Vagina (tissue), 2 donors: ENCODE measurements around the gene CUEDC1. TPM values are rescaled to one million over a fixed set of nuclear protein-coding genes. Genes with fewer than 3 reads are reported as not detected.
A peak's percentile ranks its signal among the peaks of the same experiment; 100 is the strongest.

ENCODE experiments used
- DNase-seq, 2 donors: peaks; one replicate each; pipeline ENCODE4 v3.0.0-alpha.2; 2017; ENCODE audit errors: extremely low spot score in 2 of 2
- H3K27ac ChIP-seq: fragments of 200-600 bp; sonication (generic); one replicate; pipeline ENCODE4 v1.5.1; 2019
- H3K27me3 ChIP-seq: fragments of 200-600 bp; sonication (generic); one replicate; pipeline ENCODE4 v1.5.1; 2019
- H3K36me3 ChIP-seq, 2 donors: fragments of 200-600 bp; sonication (generic); one replicate each; pipeline ENCODE4 v1.5.1; 2017 to 2019
- H3K4me1 ChIP-seq: fragments of 200-600 bp; sonication (generic); one replicate; pipeline ENCODE4 v1.5.1; 2019
- H3K4me3 ChIP-seq, 2 donors: fragments of 200-600 bp; sonication (generic); 1 replicate in 1 of 2; 2 replicates in 1 of 2; pipeline ENCODE4 v1.5.1; 2016 to 2019
- H3K9me3 ChIP-seq: fragments of 200-600 bp; sonication (generic); one replicate; pipeline ENCODE4 v1.5.1; 2019
- POLR2A ChIP-seq, 2 donors: fragments of 450-650 bp; IDR thresholded peaks; one replicate each; pipeline ENCODE4 v1.6.1; 2017; ENCODE audit warnings: antibody characterized with exemption in 2 of 2, mild to moderate bottlenecking in 2 of 2, moderate library complexity in 2 of 2
- POLR2AphosphoS5 ChIP-seq, 2 donors: sonication (generic); formaldehyde crosslinking; IDR thresholded peaks; one replicate each; pipeline ENCODE4 v1.9.0; 2017; ENCODE audit warnings: antibody characterized with exemption in 2 of 2, mild to moderate bottlenecking in 2 of 2, low read depth in 1 of 2; ENCODE audit not compliant: insufficient read depth in 1 of 2
- intact Hi-C: fragments of 100-400 bp; cut with DNase I; formaldehyde crosslinking; loops from one replicate; pipeline ENCODE4 v1.15.1; 2023
- total RNA-seq: library from RNA; depleted of rRNA; stranded (reverse); fragments of >200 nt; gene quantifications from one replicate; pipeline ENCODE4 v1.2.3, GENCODE V29; 2016
- TF ChIP-seq, protein P1 (sequence below), 3 experiments: fragments of 450-650 bp in 2 of 3; fragments of 200-600 bp in 1 of 3; sonication (generic) in 1 of 3; IDR thresholded peaks; one replicate each; pipeline ENCODE4 v1.5.1; 2017 to 2019; ENCODE audit warnings: antibody characterized with exemption in 3 of 3, mild to moderate bottlenecking in 2 of 3, moderate library complexity in 2 of 3

The CUEDC1 gene
- total RNA-seq, 1 donor from 2014 or later, result 28.7 TPM

DNA sequence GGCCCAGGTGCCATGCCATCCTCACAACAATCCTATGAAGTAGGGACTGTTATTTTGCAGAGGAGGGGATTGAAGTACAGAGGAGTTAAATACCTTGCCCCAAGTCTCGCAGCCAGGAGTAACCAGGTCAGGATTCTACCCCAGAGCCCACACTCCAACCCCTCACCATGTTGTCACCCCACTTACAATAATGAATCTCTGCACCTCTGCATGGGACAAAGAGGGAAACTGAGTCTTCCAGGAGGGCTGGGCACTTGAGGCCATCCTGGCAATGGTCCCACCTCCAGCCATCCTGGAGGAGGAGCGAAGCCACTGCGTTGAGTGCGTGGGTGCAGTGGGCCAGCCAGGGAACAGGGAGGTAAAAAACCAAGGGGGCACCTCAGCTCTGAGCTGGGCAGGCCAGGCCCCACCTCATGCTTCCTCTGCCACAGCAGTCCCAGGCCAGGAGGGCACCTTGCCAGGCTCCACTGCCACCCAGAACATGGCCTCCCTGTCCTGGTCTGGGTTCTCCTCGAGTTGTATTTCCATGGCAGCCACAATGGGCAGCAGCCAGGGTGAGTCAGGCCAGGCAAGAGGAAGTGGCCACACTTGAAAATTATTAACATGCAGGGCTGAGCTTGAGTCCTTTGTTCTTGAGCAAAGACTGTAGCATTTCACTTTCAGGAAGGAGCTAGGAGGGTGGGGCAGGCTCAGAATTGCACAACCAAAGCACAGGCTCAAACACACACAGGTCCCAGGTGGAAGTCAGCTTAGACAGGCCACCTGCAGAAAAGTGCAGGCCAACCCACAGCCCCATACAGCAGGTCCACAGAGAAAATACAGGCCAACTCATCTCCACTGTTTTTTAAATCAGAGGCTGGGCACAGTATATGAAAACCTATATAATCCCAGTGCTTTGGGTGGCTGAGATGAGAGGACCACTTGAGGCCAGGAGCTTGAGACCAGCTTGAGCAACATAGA is 52.1 kb downstream of the CUEDC1 start:
- Histone ChIP-seq H3K27me3 (no peaks in the 10 kb centered on the region), H3K27ac (peak overlapping the region; percentile 89), H3K9me3 (no peaks in the 10 kb centered on the region), H3K4me1 (peaks cover 89% of the 10 kb centered on the region), H3K4me3 (no peak overlapping the region), H3K36me3 (no peaks in the 10 kb centered on the region)
- intact Hi-C loops, result no loop called here
- DNase-seq, result no peak
- TF ChIP-seq POLR2A (IDR thresholded peaks at IDR 0.05) (no peak), POLR2AphosphoS5 (IDR thresholded peaks at IDR 0.05; ENCODE audit: insufficient read depth in 1 of 2, low read depth in 1 of 2) (peak; percentile 65 to 92)
- TF ChIP-seq, protein P1, sequence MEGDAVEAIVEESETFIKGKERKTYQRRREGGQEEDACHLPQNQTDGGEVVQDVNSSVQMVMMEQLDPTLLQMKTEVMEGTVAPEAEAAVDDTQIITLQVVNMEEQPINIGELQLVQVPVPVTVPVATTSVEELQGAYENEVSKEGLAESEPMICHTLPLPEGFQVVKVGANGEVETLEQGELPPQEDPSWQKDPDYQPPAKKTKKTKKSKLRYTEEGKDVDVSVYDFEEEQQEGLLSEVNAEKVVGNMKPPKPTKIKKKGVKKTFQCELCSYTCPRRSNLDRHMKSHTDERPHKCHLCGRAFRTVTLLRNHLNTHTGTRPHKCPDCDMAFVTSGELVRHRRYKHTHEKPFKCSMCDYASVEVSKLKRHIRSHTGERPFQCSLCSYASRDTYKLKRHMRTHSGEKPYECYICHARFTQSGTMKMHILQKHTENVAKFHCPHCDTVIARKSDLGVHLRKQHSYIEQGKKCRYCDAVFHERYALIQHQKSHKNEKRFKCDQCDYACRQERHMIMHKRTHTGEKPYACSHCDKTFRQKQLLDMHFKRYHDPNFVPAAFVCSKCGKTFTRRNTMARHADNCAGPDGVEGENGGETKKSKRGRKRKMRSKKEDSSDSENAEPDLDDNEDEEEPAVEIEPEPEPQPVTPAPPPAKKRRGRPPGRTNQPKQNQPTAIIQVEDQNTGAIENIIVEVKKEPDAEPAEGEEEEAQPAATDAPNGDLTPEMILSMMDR (IDR thresholded peaks at IDR 0.05), result no peak

DNA sequence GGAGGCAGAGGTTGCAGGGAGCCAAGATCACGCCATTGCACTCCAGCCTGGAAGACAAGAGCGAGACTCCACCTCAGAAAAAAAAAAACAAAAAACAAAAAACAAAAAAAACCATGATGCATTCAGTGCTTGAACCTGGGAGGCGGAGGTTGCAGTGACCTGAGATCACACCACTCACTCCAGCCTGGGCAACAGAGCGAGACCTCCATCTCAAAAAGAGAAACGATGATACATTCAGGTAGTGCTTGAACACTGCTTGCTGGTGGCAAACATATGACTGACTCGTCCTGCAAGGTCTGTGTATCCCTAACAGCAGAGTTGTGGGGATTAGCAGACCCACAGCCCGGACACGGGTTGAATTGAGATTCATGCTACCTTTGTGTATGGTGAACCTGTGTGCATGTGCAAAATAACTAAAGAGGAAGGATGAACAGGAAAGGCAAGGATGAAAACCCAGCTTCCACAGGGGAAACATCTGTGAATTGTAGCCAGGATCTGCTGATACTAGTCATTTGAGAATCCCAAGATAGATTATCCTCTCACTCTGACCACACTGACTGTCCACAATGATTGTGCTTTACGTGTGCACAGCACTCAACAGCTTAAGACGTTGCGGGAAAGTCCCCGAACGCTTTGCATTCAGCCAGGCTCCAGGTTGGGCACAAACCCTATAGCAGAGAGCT is 53.0 kb downstream of the CUEDC1 start:
- H3K9me3 ChIP-seq, result no peaks in the 10 kb centered on the region
- TF ChIP-seq, protein P1 (IDR thresholded peaks at IDR 0.05), result no peak
- TF ChIP-seq POLR2AphosphoS5 (IDR thresholded peaks at IDR 0.05; ENCODE audit: insufficient read depth in 1 of 2, low read depth in 1 of 2) (no peak), POLR2A (IDR thresholded peaks at IDR 0.05) (no peak)
- no peaks in the 10 kb centered on the region for H3K27me3 ChIP-seq
- H3K36me3 ChIP-seq, result no peaks in the 10 kb centered on the region
- no peak overlapping the region for H3K4me3 ChIP-seq
- peak overlapping the region; percentile 89 for H3K27ac ChIP-seq
- no peak for DNase-seq
- peaks cover 94% of the 10 kb centered on the region for H3K4me1 ChIP-seq
- intact Hi-C loops, result no loop called here

DNA sequence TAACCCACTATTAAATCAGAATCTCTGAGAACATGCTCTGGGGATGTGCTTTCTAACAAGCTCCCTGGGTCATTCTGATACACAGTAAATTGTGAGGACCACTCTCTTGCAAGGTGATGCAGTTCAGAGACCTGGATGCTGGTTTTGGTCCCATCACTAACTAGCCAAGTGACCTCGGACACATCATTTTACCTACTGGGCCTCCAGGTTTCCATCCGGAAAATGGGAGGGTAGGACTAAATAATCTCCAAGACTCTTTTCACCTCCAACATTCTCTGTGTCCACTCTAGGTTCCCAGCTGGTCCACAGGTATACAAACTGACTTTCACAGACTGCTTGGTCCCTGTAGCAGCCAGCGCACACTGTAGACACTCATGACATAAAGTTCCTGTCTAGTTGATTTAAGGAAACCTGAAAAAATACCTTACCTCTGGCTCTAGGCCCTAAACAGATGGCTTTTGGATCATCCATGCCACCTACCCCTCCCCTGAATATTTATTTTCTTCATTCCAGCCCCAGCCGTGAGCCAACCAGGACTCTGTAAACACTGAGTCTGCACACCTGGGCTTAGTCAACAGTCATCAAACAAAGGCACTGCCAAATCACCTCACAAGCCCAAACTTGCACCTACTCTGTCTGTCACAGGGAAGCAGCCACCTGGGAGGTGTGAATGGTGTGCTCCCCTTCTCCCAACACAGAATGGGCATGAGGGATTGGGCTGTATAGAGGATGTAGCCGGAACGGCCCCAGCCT is 54.0 kb downstream of the CUEDC1 start:
- Histone ChIP-seq H3K27me3 (no peaks in the 10 kb centered on the region), H3K27ac (peak overlapping the region; percentile 89)
- TF ChIP-seq POLR2AphosphoS5 (IDR thresholded peaks at IDR 0.05; ENCODE audit: insufficient read depth in 1 of 2, low read depth in 1 of 2) (peak in 1 of 2 donors; percentile 27), POLR2A (IDR thresholded peaks at IDR 0.05) (no peak)
- TF ChIP-seq, protein P1 (IDR thresholded peaks at IDR 0.05), result no peak

DNA sequence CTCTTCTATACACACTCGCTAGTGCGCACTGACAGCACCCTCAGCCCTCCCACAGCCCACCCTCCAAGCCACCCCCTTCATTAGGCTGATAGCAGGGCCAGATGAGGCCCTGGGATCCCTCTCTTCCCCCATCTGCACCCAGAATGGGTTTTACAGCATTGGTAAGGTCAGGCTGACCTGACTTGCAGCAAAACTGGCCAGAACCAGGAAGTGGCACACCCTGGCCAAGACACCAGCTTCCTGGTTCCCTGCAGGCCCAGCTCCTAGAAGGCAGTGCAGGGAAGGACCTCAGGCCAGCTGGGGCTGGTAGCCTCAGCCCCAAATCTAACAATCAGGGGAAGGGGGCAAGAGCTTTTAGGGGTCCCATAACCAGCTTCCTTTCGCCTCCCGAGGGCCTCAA is 55.4 kb downstream of the CUEDC1 start:
- H3K27me3 ChIP-seq, result no peaks in the 10 kb centered on the region
- no peaks in the 10 kb centered on the region for H3K36me3 ChIP-seq
- H3K4me1 ChIP-seq, result peaks cover 87% of the 10 kb centered on the region
- intact Hi-C loops, result no loop called here
- DNase-seq, result no peak
- TF ChIP-seq, protein P1 (IDR thresholded peaks at IDR 0.05), result no peak
- peak in 1 of 2 donors; percentile 61 for TF ChIP-seq POLR2AphosphoS5 (IDR thresholded peaks at IDR 0.05; ENCODE audit: insufficient read depth in 1 of 2, low read depth in 1 of 2)
- H3K9me3 ChIP-seq, result no peaks in the 10 kb centered on the region
- peak overlapping the region; percentile 89 for H3K27ac ChIP-seq
- no peak overlapping the region for H3K4me3 ChIP-seq

More for the DNA sequence above, 54.0 kb downstream of the CUEDC1 start:
- DNase-seq, result no peak
- no peaks in the 10 kb centered on the region for H3K9me3 ChIP-seq
- no peak overlapping the region for H3K4me3 ChIP-seq
- H3K4me1 ChIP-seq, result peaks cover 85% of the 10 kb centered on the region
- H3K36me3 ChIP-seq, result no peaks in the 10 kb centered on the region
- intact Hi-C loops, result no loop called here
